Activated T-cell treated with anti-CD3 and anti-CD28 coated beads for 48 hours (primary cell): ENCODE results near the gene ACCSL.

Experiments
- DNase-seq: peaks from one replicate; pipeline ENCODE4 v3.0.0-alpha.2; 2020; ENCODE audit warnings: low read depth

ACCSL gene

DNA sequence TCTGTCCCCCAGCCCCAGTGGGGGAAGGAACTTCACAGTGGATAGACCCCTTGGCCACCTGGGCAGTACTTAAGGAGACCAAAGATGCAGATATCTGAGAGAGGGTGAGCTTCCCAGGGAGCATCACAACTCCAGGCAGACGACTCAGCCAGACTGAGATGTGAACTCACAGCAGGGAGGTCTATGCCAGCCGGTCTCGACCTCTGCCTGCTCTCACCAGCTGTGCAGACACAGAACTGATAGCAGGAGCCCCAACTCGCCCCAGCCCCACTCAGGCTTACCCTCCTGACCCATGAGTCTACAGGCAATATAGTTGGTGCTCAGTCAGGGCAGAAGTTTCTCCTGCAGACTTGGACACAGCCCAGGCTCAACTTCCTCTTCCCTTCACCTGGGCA is 29.7 kb upstream of the ACCSL start:
- DNase-seq = no peak

GRCh38 chr11:44018829-44019228 is 29.0 kb upstream of the ACCSL start:
- DNase-seq = no peak

GRCh38 chr11:44024977-44025376 is 22.8 kb upstream of the ACCSL start:
- DNase-seq = no peak

DNA sequence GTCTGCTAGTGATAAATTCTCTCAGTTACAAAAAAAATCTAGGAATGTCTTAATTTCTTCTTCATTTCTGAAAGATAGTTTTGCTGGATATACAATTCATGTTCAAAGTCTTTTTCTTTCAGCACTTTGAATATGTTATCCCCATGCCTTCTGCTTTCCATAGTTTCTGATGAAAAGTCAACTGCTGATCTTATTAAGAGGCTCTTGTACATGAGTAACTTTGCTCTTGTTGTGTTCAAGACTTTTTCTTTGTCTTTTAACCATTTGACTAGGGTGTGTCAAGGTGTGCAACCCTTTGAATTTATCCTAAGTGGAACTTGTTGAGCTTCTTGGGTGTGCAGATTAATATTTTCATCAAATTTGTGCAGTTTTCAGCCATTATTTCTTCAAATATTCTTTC is 22.1 kb upstream of the ACCSL start:
- no peak for DNase-seq

GRCh38 chr11:44028401-44028800 is 19.4 kb upstream of the ACCSL start:
- DNase-seq = no peak

GRCh38 chr11:44028816-44029506 is 18.8 kb upstream of the ACCSL start:
- DNase-seq = no peak

- DNase-seq = no peak
Observed at GRCh38 chr11:44029507-44029845, 18.3 kb upstream of the ACCSL start.

- DNase-seq = no peak
Observed at GRCh38 chr11:44029977-44030911, 17.5 kb upstream of the ACCSL start.

- DNase-seq = no peak
Observed at GRCh38 chr11:44030996-44031395, 16.8 kb upstream of the ACCSL start.

GRCh38 chr11:44031549-44031948 is 16.2 kb upstream of the ACCSL start:
- no peak for DNase-seq

- no peak for DNase-seq
Observed at GRCh38 chr11:44032299-44033085, 15.3 kb upstream of the ACCSL start.

DNA sequence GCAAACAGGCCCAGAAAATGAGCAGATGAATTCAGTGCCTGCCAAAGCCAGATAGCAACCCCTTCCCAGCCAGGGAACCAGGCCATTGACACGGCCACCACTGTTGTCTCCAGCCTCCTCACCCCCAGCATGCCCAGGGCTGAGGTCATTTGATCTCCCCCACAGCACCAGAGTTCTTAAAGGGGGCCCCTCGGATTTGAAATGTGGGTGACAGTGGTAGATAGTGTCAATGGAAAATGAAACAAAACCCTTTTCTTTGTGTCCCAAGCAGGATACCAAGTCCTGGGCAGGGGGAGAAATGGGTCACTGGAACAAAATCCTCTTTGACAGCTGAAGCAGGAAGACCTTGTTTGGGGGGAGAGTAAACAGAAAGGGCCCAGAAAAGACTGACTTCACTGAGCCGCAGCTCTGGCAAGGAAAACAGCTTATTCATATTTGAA is 14.3 kb upstream of the ACCSL start:
- no peak for DNase-seq

DNA sequence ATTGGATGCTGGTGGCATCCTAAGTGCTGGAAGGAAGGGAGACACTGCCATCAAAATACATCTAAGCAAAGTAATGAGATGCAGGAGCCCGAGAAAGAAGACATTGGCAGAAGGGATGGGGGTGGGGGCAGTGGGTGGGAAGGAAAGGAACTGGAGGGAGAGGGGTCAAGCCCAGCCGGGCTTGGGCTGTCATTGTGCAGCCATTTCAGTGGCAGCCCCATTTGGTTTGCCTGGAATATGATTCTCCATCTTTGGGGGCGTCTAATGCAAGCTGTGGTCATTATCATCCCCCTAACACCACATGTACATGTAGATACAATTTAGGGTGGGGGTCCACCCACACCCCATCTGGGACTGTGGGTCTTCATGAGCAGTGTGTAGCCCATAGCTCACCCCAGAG is 13.9 kb upstream of the ACCSL start:
- DNase-seq = no peak

GRCh38 chr11:44034639-44035038 is 13.1 kb upstream of the ACCSL start:
- no peak for DNase-seq

GRCh38 chr11:44036811-44037657 is 10.7 kb upstream of the ACCSL start:
- DNase-seq = peak; percentile 17

- no peak for DNase-seq
Observed at GRCh38 chr11:44037658-44037998, 10.2 kb upstream of the ACCSL start.

DNA sequence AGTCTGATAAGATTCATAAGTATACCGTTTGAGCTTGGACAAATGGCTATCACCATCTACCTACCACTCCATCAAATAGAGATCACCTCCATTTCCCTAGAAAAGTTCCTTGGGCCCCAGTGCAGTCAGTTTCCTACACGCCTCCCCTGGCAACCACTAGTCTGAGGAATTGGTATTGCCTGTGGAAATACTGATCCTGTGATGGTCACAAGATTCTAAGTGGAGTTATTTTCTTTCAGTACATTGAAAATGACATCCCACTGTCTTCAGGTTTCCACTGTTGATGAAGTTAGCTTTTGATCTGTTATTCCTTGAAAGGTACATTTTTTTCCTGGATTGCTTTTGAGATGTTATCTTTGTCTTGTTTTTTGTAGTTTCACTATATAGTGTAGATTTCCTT is 4.6 kb upstream of the ACCSL start:
- DNase-seq = no peak

DNA sequence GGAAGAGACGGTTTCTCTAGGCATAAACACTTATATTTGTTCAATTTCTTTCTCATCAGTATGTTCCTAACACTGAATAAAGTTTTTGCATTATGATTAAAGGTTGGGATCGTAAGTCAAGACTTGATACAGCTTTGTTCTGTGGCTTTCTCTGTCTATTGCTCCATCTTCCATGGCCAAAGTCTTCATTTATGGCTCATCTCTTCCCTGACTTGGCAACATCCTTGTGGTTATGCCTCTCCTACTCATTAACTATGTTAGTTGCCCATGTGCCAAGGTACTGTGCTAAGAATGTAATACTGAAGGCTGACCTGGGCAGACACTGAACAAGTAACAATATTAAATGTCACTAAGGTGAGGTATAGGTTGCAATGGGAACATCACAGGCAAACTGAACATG is 1.6 kb upstream of the ACCSL start:
- no peak for DNase-seq

- no peak for DNase-seq
Observed at GRCh38 chr11:44047298-44047697, 483 bp upstream of the ACCSL start.

GRCh38 chr11:44049832-44050231 is 2.1 kb downstream of the ACCSL start:
- DNase-seq = no peak

DNA sequence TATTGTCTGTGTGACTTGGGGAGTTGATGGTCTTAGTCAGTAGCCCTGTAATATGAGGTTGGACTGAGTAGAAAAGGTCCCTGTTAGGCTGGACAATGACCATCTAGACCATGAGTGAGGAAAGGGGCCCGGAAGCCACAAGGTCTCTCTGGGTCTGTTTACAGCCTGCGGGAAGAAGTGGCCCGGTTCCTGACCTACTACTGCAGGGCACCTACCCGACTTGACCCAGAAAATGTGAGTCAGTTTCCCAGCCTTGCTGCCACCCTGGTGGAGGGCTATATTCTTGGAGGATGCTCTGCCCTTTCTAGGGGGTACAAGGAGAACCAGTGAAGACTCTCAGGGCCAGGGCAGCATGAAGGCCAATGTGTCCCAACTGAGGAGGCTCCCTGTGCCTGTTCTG is 3.4 kb downstream of the ACCSL start:
- no peak for DNase-seq

- DNase-seq = no peak
Observed at GRCh38 chr11:44057340-44057739, 9.6 kb downstream of the ACCSL start.
